ENCODE data around the gene KDM1A. TPM values are rescaled to one million over a fixed set of nuclear protein-coding genes. Genes with fewer than 3 reads are reported as not detected.
"Not testable (repeated sequence)": the region's sequence is repeated elsewhere in the genome, so short reads cannot be mapped to it uniquely, and the experiment has no call there.

KDM1A gene
- total RNA-seq, 1 experiment from 2014 or later: 204 TPM

GRCh38 chr1:22993220-22993795 is 26.0 kb upstream of the KDM1A start:
- H3K9me3 ChIP-seq (ENCODE audit: control insufficient read depth, low read depth, low read length): peaks cover 12% of the 10 kb centered on the region

More at GRCh38 chr1:22993220-22993795, 26.0 kb upstream of the KDM1A start:
- H3T11ph ChIP-seq (ENCODE audit: low read length); H3K4ac ChIP-seq (ENCODE audit: low read depth, low read length); H3K4me1 Mint-ChIP-seq; H3K27ac ChIP-seq (ENCODE audit: insufficient read length, low read depth, low read length); H3K27me3 Mint-ChIP-seq (ENCODE audit: low read depth); H3K23me2 ChIP-seq (ENCODE audit: insufficient read length, low read depth, low read length, poor library complexity, severe bottlenecking); H4K91ac ChIP-seq (ENCODE audit: insufficient read length, low read depth, low read length); H3K4me1 ChIP-seq (ENCODE audit: insufficient read depth, low read length); H3K27me3 ChIP-seq (ENCODE audit: insufficient read depth, low read length); H4K8ac ChIP-seq (replicated peaks; ENCODE audit: insufficient read length, low read depth, low read length); H2AFZ ChIP-seq (ENCODE audit: low read length); H2BK15ac ChIP-seq (ENCODE audit: low read depth, low read length); H2BK5ac ChIP-seq (ENCODE audit: insufficient read length, low read length); H3K79me1 ChIP-seq (ENCODE audit: insufficient read depth, low read depth, low read length, poor library complexity, severe bottlenecking); H3K18ac ChIP-seq (ENCODE audit: insufficient read length, low read depth, low read length); H2BK20ac ChIP-seq (ENCODE audit: low read depth, low read length, poor library complexity, severe bottlenecking); H3K4me3 Mint-ChIP-seq; H3K9ac ChIP-seq (ENCODE audit: extremely low read depth, insufficient read length, low read length); DNase-seq; H4K5ac ChIP-seq (ENCODE audit: insufficient read length, low read depth, low read length); H3K23ac ChIP-seq (ENCODE audit: insufficient read length, low read depth, low read length); H3K79me2 ChIP-seq (ENCODE audit: insufficient read depth, low read length); H2AK5ac ChIP-seq (ENCODE audit: insufficient read length, low read length); H3K56ac ChIP-seq (ENCODE audit: insufficient read length, low read depth, low read length); H3K27ac Mint-ChIP-seq; H2BK120ac ChIP-seq (ENCODE audit: low read depth, low read length, poor library complexity, severe bottlenecking); H3K4me2 ChIP-seq (ENCODE audit: insufficient read depth, insufficient read length, low read length); H4K20me1 ChIP-seq (ENCODE audit: control insufficient read depth, insufficient read depth, insufficient read length); H3K14ac ChIP-seq (ENCODE audit: insufficient read depth, low read length); H2BK12ac ChIP-seq (ENCODE audit: insufficient read length, low read depth, low read length): not testable (repeated sequence)
- peaks cover 3 to 10% (median 9%) of the 10 kb centered on the region in 3 experiments for H3K36me3 Mint-ChIP-seq (ENCODE audit: insufficient read depth in 1 of 3, low read depth in 3 of 3)
- H3K9me3 Mint-ChIP-seq: peaks cover 34 to 38% of the 10 kb centered on the region in 2 experiments
- no CpG with 5 or more reads among the region's 6 CpGs for WGBS (ENCODE audit: extremely low coverage, insufficient read length, low lambda C conversion rate)

All from H9 (cell line).